Measurements from ENCODE around the gene PARVB. TPM values are rescaled to one million over a fixed set of nuclear protein-coding genes. Genes with fewer than 3 reads are reported as not detected.

The PARVB gene
- total and polyA plus RNA-seq, 2 of the 8 experiments (the other 6 are each of a cell fraction or from before 2014, with no cell fraction given), result 14.5 to 18.6 TPM

DNA sequence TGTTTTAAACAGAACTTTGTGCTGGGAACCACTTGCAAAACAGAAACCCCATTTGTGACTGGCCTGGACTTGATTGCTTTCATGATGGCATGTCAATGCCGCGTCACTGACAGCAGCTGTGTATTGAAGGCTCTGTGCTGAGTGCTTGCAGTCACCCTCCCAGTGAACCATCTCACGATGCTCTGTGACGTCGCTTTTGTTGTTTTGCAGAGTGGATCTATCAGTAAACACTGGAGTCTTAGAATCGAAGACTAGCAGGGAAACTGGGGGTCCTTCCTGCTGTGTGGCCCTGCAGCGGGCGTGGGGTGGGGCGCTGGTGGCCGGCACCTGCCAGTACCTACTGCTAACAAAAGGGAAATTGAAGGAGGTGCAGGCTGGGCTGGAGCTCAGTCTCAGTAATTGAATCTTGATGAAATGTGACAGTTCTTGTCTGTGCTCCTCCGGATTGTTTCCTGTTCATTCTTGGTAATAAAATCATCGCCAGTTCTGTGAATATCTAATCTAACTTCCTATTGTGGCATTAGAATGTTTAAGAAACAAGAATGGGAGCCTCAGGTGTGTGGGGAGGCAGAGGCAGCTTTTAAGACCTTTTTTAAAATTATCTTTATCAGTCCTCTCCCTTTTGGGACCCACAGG, 106.1 kb downstream of the PARVB start:
- TF ChIP-seq ZNF274 (IDR thresholded peaks at IDR 0.05; ENCODE audit: borderline replicate concordance, extremely low read depth, low read length), result no peak
- no peak for TF ChIP-seq RNF2 (IDR thresholded peaks at IDR 0.05; ENCODE audit: borderline replicate concordance, low read depth, low read length, missing control alignments, poor library complexity, severe bottlenecking)
- TF ChIP-seq, protein P1, sequence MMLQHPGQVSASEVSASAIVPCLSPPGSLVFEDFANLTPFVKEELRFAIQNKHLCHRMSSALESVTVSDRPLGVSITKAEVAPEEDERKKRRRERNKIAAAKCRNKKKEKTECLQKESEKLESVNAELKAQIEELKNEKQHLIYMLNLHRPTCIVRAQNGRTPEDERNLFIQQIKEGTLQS (IDR thresholded peaks at IDR 0.05; ENCODE audit: insufficient read depth, low read depth, low read length), result no peak
- no peak for TF ChIP-seq RFX5 (IDR thresholded peaks at IDR 0.05; ENCODE audit: borderline replicate concordance, low read depth, low read length)
- TF ChIP-seq SUZ12 (IDR thresholded peaks at IDR 0.05; ENCODE audit: low read length), result no peak
- no peak for TF ChIP-seq SP2 (IDR thresholded peaks at IDR 0.05; ENCODE audit: low read length)
- TF ChIP-seq HDAC6 (IDR thresholded peaks at IDR 0.05; ENCODE audit: low read depth, low read length), result no peak
- TF ChIP-seq KDM5A (IDR thresholded peaks at IDR 0.05; ENCODE audit: low read length), result no peak
- TF ChIP-seq ASH2L (IDR thresholded peaks at IDR 0.05; ENCODE audit: low read length), result no peak
- TF ChIP-seq EZH2 (IDR thresholded peaks at IDR 0.05; ENCODE audit: low read depth, low read length, severe bottlenecking), result no peak
- no peak for TF ChIP-seq JUND (IDR thresholded peaks at IDR 0.05; ENCODE audit: low read length)
- FAIRE-seq, result no peak
- H4K91ac ChIP-seq (replicated peaks; ENCODE audit: insufficient read length, low read length), result no peak overlapping the region
- no peak overlapping the region for H3K56ac ChIP-seq (replicated peaks; ENCODE audit: insufficient read length, low read depth, low read length)
- no peak overlapping the region for H2BK120ac ChIP-seq (replicated peaks; ENCODE audit: low read depth, low read length)
- no peak overlapping the region for H4K8ac ChIP-seq (ENCODE audit: extremely low read depth, insufficient read depth, low read length)
- H3K18ac ChIP-seq (ENCODE audit: extremely low read depth, low read length), result no peak overlapping the region
- H2AFZ ChIP-seq (ENCODE audit: low read length), result no peak overlapping the region
- H3K9ac ChIP-seq (replicated peaks in 1 of 4; ENCODE audit: extremely low read depth in 1 of 4, low read depth in 3 of 4, low read length in 3 of 4), result no peak overlapping the region
- no peak overlapping the region for H2BK15ac ChIP-seq (ENCODE audit: low read length)
- H3K79me1 ChIP-seq (ENCODE audit: low read depth, low read length), result no peaks in the 10 kb centered on the region
- 0 out of 8 replicates have a peak, but pooled peaks cover 0 to 2% (median 0%) of the 10 kb centered on the region in 4 experiments for H3K36me3 ChIP-seq (ENCODE audit: control insufficient read depth in 2 of 4, insufficient read depth in 4 of 4, low read length in 3 of 4)
- no peaks in the 10 kb centered on the region for H3K79me2 ChIP-seq (ENCODE audit: control insufficient read depth in 1 of 2, insufficient read depth in 2 of 2, low read length in 2 of 2)
- peaks cover 0 to 8% (median 4%) of the 10 kb centered on the region in 4 experiments; a peak in 4 of 7 replicates for H3K4me1 ChIP-seq (replicated peaks in 1 of 4; ENCODE audit: control insufficient read depth in 3 of 4, insufficient read depth in 4 of 4, low read length in 3 of 4)
- no peak for DNase-seq (ENCODE audit: low read depth in 1 of 2, low spot score in 2 of 2)
- H2BK5ac ChIP-seq (ENCODE audit: low read depth, low read length), result no peak overlapping the region
- H3K4me2 ChIP-seq (ENCODE audit: insufficient read depth in 1 of 2, low read depth in 2 of 2, low read length in 2 of 2), result no peak overlapping the region
- no peak overlapping the region for H4K5ac ChIP-seq (ENCODE audit: insufficient read length, low read depth, low read length)
- CTCF ChIA-PET (ENCODE audit: partially characterized antibody), result interaction anchor here (1.0 to 1.5 kb wide), 4 partner anchors 18 to 137 kb away, joined by 3 to 5 read pairs (median 4); no protein-coding TSS in a partner anchor
- peaks cover 13 to 16% of the 10 kb centered on the region in 2 experiments for H3K9me3 ChIP-seq (ENCODE audit: insufficient read depth in 2 of 2, low read depth in 1 of 2, low read length in 1 of 2)
- no peak overlapping the region for H3K4ac ChIP-seq (replicated peaks; ENCODE audit: insufficient read length, low read depth, low read length)
- H3K27me3 ChIP-seq (replicated peaks in 1 of 4; ENCODE audit: control insufficient read depth in 3 of 4, extremely low read depth in 1 of 4, insufficient read depth in 3 of 4, low read length in 3 of 4), result no peaks in the 10 kb centered on the region
- H3K23ac ChIP-seq (ENCODE audit: insufficient read length), result no peak overlapping the region
- no peak overlapping the region for H2AK5ac ChIP-seq (ENCODE audit: low read depth, low read length)
- POLR2A ChIA-PET (ENCODE audit: partially characterized antibody), result interaction anchor here (0.8 to 1.1 kb wide), 2 partner anchors 15 to 18 kb away, joined by 3 read pairs; no protein-coding TSS in a partner anchor
- no peak overlapping the region for H2BK12ac ChIP-seq (ENCODE audit: low read depth, low read length)
- no peak overlapping the region for H2BK20ac ChIP-seq (ENCODE audit: low read length)
- H4K20me1 ChIP-seq (replicated peaks in 1 of 2; ENCODE audit: control insufficient read depth in 1 of 2, insufficient read depth in 2 of 2, low read length in 2 of 2), result no peaks in the 10 kb centered on the region
- H3K14ac ChIP-seq (ENCODE audit: insufficient read length), result no peak overlapping the region
- no peak overlapping the region for H3K27ac ChIP-seq (ENCODE audit: low read depth, low read length)
- no peak overlapping the region for H3K4me3 ChIP-seq (ENCODE audit: extremely low read depth in 1 of 4, insufficient read depth in 2 of 4, low read depth in 3 of 4, low read length in 4 of 4)
- H3K23me2 ChIP-seq (ENCODE audit: low read depth, low read length), result no peaks in the 10 kb centered on the region
- WGBS, 2 experiments (ENCODE audit: extremely low coverage in 1 of 2, insufficient coverage in 1 of 2, insufficient read length in 1 of 2, insufficient replicate concordance in 2 of 2, low coverage in 1 of 2, low lambda C conversion rate in 2 of 2, missing lambda C conversion rate in 1 of 2), result 90% methylated on average over 12 of the region's 12 CpGs; no CpG with 5 or more reads in 1 of the 2 experiments
